CD4-positive, alpha-beta T cell treated with Interleukin-15 for 1 hour (primary cell): ENCODE data around the gene NTNG2.
"Not testable (repeated sequence)": the region's sequence is repeated elsewhere in the genome, so short reads cannot be mapped to it uniquely, and the experiment has no call there.

Experiments used
- DNase-seq: peaks from one replicate; pipeline ENCODE4 v3.0.0-alpha.2; 2020

NTNG2 gene

GRCh38 chr9:132268725-132269352, 107.0 kb downstream of the NTNG2 start:
- DNase-seq, result peak; percentile 59

GRCh38 chr9:132269704-132270516, 108.1 kb downstream of the NTNG2 start:
- DNase-seq, result not testable (repeated sequence)

GRCh38 chr9:132274861-132275260, 113.0 kb downstream of the NTNG2 start:
- DNase-seq, result no peak

- DNase-seq, result no peak
Observed at GRCh38 chr9:132283165-132283564, 121.3 kb downstream of the NTNG2 start.

- DNase-seq, result no peak
Observed at GRCh38 chr9:132283863-132284262, 122.0 kb downstream of the NTNG2 start.

GRCh38 chr9:132287256-132287760, 125.5 kb downstream of the NTNG2 start:
- no peak for DNase-seq

GRCh38 chr9:132288361-132288760, 126.5 kb downstream of the NTNG2 start:
- no peak for DNase-seq

GRCh38 chr9:132288966-132289365, 127.1 kb downstream of the NTNG2 start:
- no peak for DNase-seq

GRCh38 chr9:132293145-132293721, 131.4 kb downstream of the NTNG2 start:
- no peak for DNase-seq
